Stomach smooth muscle (tissue), 2 donors: ENCODE results near the gene RPS6KA4.

ENCODE experiments used
- H3K27ac ChIP-seq: one replicate; pipeline ENCODE4 v1.7.0; 2013; ENCODE audit warnings: mild to moderate bottlenecking, low read length, inconsistent platforms
- H3K27me3 ChIP-seq, 2 donors: one replicate each; pipeline ENCODE4 v1.7.0; 2013; ENCODE audit warnings: low read length in 2 of 2; ENCODE audit not compliant: insufficient read depth in 2 of 2, control insufficient read depth in 1 of 2
- H3K36me3 ChIP-seq, 2 donors: one replicate each; pipeline ENCODE4 v1.7.0; 2013; ENCODE audit warnings: low read length in 2 of 2; ENCODE audit not compliant: control insufficient read depth in 2 of 2, insufficient read depth in 2 of 2
- H3K4me1 ChIP-seq: one replicate; pipeline ENCODE4 v1.7.0; 2013; ENCODE audit warnings: low read length; ENCODE audit not compliant: control insufficient read depth, insufficient read depth
- H3K4me3 ChIP-seq, 2 donors: one replicate each; pipeline ENCODE4 v1.7.0; 2013; ENCODE audit warnings: low read length in 2 of 2
- H3K9ac ChIP-seq, 2 donors: one replicate each; pipeline ENCODE4 v1.7.0; 2013; ENCODE audit warnings: low read length in 2 of 2, mild to moderate bottlenecking in 1 of 2
- H3K9me3 ChIP-seq, 2 donors: one replicate each; pipeline ENCODE4 v1.7.0; 2013; ENCODE audit warnings: low read length in 2 of 2; ENCODE audit not compliant: control insufficient read depth in 2 of 2
- donor health status: healthy.
- donor health status: Pancreatic carcinoma.

Gene RPS6KA4

DNA sequence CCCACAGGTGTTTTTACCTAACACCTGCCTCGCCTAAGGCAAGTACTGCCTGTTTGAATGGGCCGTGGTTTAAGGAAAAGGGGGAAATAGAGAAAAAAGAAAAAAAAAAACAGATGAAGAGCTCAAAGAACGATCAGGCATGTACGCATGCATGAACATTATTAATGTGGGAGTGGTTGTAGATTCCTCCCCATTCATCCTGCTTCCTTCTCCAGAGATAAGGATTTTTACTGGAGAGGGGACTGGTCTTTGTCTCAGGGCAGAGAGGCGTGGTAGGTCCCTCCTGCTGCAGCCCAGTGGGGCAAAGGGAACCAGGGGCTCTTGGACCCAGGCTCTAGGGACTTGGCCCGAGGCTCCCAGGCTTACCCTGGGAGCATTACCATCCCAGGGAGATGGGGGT is 23.1 kb downstream of the RPS6KA4 start:
- Histone ChIP-seq H3K27me3 (peaks cover 4 to 10% of the 10 kb centered on the region in 2 donors), H3K9ac (no peak overlapping the region), H3K4me3 (no peak overlapping the region), H3K36me3 (no peaks in the 10 kb centered on the region), H3K4me1 (peaks cover 9% of the 10 kb centered on the region), H3K27ac (no peak overlapping the region), H3K9me3 (no peaks in the 10 kb centered on the region)

DNA sequence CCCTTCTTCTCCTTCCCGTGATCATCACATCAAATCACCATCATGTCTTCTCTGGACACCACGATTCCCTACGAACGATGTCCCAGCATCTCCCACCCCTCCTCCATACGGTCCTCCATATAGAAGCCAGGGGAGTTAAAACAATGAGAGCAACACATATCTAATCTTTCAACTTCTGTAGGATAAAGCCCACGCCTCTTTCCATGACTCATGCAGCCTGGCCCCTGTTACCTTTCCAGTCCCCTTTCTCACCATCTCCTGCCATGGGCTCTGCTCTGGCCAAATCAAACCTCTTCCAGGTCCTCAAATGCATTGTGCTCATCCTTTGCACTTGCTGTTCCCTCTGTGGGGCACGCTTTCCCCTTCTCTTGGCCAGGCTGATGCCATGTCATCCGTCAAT is 23.6 kb downstream of the RPS6KA4 start:
- Histone ChIP-seq H3K4me1 (peaks cover 9% of the 10 kb centered on the region), H3K27me3 (peaks cover 4 to 10% of the 10 kb centered on the region in 2 donors), H3K4me3 (no peak overlapping the region), H3K36me3 (no peaks in the 10 kb centered on the region), H3K9me3 (no peaks in the 10 kb centered on the region), H3K27ac (no peak overlapping the region), H3K9ac (no peak overlapping the region)

DNA sequence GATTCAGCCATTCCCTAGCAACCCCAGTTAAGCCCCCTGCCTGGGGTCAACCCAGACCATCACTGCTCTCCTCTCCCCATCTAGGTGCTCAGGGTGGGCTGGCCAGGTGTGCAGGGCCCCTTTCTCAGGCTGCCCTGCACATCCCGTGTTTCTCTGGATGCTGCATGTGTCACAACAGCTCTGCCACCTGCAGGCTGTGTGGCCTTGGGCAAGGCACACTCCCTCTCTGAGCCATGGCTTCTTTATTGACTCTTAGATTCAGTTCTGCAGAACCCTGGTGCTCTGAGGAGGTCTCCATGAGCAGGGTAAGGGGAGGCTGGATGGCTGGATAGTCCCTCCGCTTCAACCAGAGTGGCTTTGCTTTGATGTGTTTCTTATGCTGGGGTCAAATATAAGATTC is 24.6 kb downstream of the RPS6KA4 start:
- Histone ChIP-seq H3K4me1 (peaks cover 8% of the 10 kb centered on the region), H3K4me3 (no peak overlapping the region), H3K9me3 (no peaks in the 10 kb centered on the region), H3K27ac (no peak overlapping the region), H3K27me3 (peaks cover 4 to 10% of the 10 kb centered on the region in 2 donors), H3K9ac (no peak overlapping the region), H3K36me3 (no peaks in the 10 kb centered on the region)

DNA sequence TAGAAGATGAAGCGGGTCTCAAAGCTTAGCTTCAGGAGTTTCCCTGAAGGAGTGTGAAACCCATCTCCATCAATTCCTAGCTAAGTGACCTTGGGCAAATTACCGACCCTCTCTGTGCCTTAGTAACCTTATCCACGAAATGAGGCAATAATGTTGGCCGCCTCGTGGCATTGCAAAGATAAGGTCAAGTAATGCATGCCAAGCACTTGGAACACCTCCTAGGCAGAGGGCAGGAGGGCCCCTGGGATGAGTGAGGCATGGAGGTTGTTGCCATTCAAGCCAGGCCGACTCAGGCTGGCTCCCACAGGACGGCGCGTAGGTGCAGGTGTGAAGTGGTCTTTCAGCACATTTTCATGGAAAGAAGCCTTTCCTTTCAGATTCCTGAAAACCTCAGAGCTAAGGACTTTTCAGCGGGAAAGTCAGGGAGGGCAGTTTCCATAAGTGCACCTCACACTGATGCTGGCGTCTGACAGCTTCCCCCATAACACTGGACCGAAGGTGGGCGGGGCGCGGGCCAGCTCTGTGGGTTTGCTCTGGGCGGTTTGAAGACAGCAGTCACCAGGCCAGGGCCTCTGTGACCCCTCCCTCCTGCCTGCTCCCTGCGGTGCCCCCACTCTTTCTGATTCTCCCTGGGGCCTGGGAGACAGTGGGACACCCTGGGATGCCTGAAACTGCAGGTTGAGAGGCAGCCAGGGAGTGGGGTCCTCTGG is 25.2 kb downstream of the RPS6KA4 start:
- Histone ChIP-seq H3K27me3 (peaks cover 4 to 10% of the 10 kb centered on the region in 2 donors), H3K9me3 (no peaks in the 10 kb centered on the region), H3K4me3 (no peak overlapping the region), H3K4me1 (peaks cover 6% of the 10 kb centered on the region), H3K27ac (no peak overlapping the region), H3K36me3 (no peaks in the 10 kb centered on the region), H3K9ac (no peak overlapping the region)

DNA sequence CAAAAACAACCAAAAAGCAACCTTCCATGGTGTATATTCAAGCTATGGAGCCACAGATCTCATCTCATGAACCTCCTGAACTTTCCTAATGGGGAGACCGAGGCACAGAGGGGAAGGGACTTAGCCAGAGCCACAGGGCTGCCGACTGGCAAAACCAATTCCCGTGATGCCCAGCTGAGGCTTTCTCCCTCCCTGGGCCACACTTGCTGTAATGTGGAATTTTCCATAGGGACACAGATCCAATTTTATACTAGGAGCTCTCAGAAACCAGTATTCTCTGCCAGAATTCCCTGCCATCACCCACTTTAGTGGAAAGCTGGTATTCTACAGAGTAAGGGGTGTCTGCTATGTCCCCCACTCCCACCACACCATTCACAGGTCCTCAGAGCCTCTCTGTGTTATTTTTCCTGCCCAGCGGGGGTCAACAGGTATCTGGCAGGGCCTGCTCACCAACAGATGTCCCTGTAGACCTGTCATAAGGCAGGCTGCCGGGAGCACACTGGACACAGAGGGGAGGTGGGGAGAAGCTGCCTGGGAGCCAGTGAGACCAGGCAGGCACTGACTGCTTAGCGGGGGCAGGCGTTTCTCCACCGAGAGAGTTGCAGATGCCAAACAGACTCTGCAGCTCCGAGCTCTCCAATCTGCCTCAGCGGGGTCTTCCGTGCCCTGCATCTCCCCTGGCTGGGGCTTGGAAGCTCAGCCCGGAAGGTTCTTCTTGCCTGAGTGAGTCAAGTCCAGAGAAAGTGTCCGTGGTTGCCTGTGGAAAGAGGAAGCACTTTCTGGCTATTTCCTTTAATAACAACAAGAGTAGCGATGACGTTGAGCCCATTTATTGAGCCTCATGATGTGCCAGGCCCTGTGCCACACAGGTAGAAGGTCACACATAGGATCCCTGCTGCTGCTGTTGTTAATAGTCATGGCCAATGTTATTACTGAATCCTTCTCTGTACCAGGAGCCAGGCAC is 26.3 kb downstream of the RPS6KA4 start:
- Histone ChIP-seq H3K9ac (no peak overlapping the region), H3K36me3 (no peaks in the 10 kb centered on the region), H3K9me3 (no peaks in the 10 kb centered on the region), H3K27me3 (peaks cover 4 to 7% of the 10 kb centered on the region in 2 donors), H3K4me1 (peaks cover 6% of the 10 kb centered on the region), H3K27ac (no peak overlapping the region), H3K4me3 (no peak overlapping the region)

- H3K9me3 ChIP-seq = no peaks in the 10 kb centered on the region
- no peak overlapping the region for H3K9ac ChIP-seq
- H3K27ac ChIP-seq = no peak overlapping the region
- H3K27me3 ChIP-seq = peaks cover 4 to 7% of the 10 kb centered on the region in 2 donors
- peaks cover 6% of the 10 kb centered on the region for H3K4me1 ChIP-seq
- H3K36me3 ChIP-seq = no peaks in the 10 kb centered on the region
- H3K4me3 ChIP-seq = no peak overlapping the region
Observed at GRCh38 chr11:64385945-64386704, 27.2 kb downstream of the RPS6KA4 start.

DNA sequence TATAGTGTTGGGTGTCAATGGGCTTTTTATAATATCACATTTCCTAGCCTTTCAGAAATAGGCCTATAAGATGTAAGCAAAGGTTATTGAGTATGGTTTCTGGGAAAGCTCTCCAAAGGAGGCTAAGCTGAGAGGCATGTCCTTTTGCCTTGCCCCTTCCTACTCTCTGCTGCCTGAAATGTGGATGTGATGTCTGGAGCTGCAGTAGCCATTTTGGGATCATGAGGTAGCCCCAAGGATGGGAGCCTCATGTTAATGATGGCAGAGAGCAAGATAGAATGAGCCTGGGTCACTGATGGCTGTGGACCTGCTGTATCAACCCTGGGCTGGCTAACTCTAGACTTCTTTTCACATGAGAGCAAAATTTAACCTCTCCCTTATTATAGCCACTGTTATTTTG is 29.0 kb downstream of the RPS6KA4 start:
- Histone ChIP-seq H3K36me3 (no peaks in the 10 kb centered on the region), H3K9me3 (no peaks in the 10 kb centered on the region), H3K4me1 (peaks cover 10% of the 10 kb centered on the region), H3K27ac (no peak overlapping the region), H3K4me3 (no peak overlapping the region), H3K9ac (no peak overlapping the region), H3K27me3 (peaks cover 4% of the 10 kb centered on the region in 2 donors)

- H3K4me3 ChIP-seq = no peak overlapping the region
- no peak overlapping the region for H3K9ac ChIP-seq
- H3K36me3 ChIP-seq = no peaks in the 10 kb centered on the region
- H3K4me1 ChIP-seq = peaks cover 10% of the 10 kb centered on the region
- no peaks in the 10 kb centered on the region for H3K27me3 ChIP-seq
- H3K9me3 ChIP-seq = no peaks in the 10 kb centered on the region
- no peak overlapping the region for H3K27ac ChIP-seq
Observed at GRCh38 chr11:64388894-64389293, 29.9 kb downstream of the RPS6KA4 start.

- Histone ChIP-seq H3K27ac (no peak overlapping the region), H3K27me3 (no peaks in the 10 kb centered on the region), H3K36me3 (no peaks in the 10 kb centered on the region), H3K4me3 (no peak overlapping the region), H3K9ac (no peak overlapping the region), H3K9me3 (no peaks in the 10 kb centered on the region), H3K4me1 (peaks cover 10% of the 10 kb centered on the region)
Observed at GRCh38 chr11:64389851-64390250, 30.9 kb downstream of the RPS6KA4 start.

DNA sequence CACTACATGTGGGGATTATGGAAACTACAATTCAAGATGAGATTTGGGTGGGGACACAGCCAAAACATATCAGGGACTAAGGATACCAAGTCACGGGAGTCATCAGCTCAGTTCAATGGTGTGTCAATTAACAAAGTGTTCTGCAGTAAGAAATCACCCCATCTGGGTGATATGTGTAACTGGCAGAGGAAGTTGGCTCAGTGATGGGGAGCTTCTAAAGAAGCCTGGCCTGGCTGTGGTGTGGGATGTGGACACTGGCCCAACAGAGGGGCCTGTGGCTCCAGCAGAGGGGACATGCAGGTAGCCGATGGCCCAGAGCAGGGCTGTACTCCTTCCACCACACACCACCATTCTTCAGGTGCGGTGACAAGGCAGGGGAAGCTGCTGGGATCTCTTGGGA is 31.6 kb downstream of the RPS6KA4 start:
- Histone ChIP-seq H3K27ac (no peak overlapping the region), H3K9ac (no peak overlapping the region), H3K4me3 (no peak overlapping the region), H3K27me3 (no peaks in the 10 kb centered on the region), H3K9me3 (no peaks in the 10 kb centered on the region), H3K36me3 (no peaks in the 10 kb centered on the region), H3K4me1 (peaks cover 7% of the 10 kb centered on the region)
